MG63 (cell line): Measurements from ENCODE around the gene PALMD. TPM values are rescaled to one million over a fixed set of nuclear protein-coding genes. Genes with fewer than 3 reads are reported as not detected.

ENCODE experiments used
- DNase-seq: peaks from one replicate; pipeline ENCODE4 v3.0.0-alpha.2; 2020
- H3K27me3 ChIP-seq: fragments of 250-450 bp; sonication (Bioruptor Pico); 2 replicates; pipeline ENCODE4 v1.5.1; 2020; ENCODE audit warnings: mild to moderate bottlenecking, moderate library complexity
- H3K36me3 ChIP-seq: fragments of 250-450 bp; sonication (Bioruptor Pico); 2 replicates; pipeline ENCODE4 v1.5.1; 2020; ENCODE audit warnings: mild to moderate bottlenecking, moderate library complexity
- H3K4me3 ChIP-seq: fragments of 250-450 bp; sonication (Bioruptor Pico); 2 replicates; pipeline ENCODE4 v1.5.1; 2020; ENCODE audit warnings: mild to moderate bottlenecking, moderate library complexity
- H3K9me3 ChIP-seq: fragments of 250-450 bp; sonication (Bioruptor Pico); 2 replicates; pipeline ENCODE4 v1.5.1; 2020; ENCODE audit warnings: mild to moderate bottlenecking, moderate library complexity
- total RNA-seq: library from RNA; depleted of rRNA; stranded (reverse); fragments of >200 nt; shearing (Covaris generic); gene quantifications from 2 replicates; pipeline ENCODE4 v1.2.3, GENCODE V29; 2014; ENCODE audit warnings: low replicate concordance

Gene PALMD
- total RNA-seq, 1 experiment from 2014 or later, result 2.5 TPM

- no peak overlapping the region for H3K4me3 ChIP-seq
- H3K36me3 ChIP-seq, result no peaks in the 10 kb centered on the region
- no peaks in the 10 kb centered on the region for H3K27me3 ChIP-seq
- H3K9me3 ChIP-seq, result no peaks in the 10 kb centered on the region
- no peak for DNase-seq
Measured at GRCh38 chr1:99672038-99672437, 26.1 kb downstream of the PALMD start.

GRCh38 chr1:99672530-99673213 is 26.8 kb downstream of the PALMD start:
- DNase-seq, result peak; percentile 73
- Histone ChIP-seq H3K27me3 (no peaks in the 10 kb centered on the region), H3K4me3 (no peak overlapping the region), H3K9me3 (no peaks in the 10 kb centered on the region), H3K36me3 (no peaks in the 10 kb centered on the region)

GRCh38 chr1:99673315-99673714 is 27.4 kb downstream of the PALMD start:
- no peak for DNase-seq
- Histone ChIP-seq H3K27me3 (no peaks in the 10 kb centered on the region), H3K36me3 (no peaks in the 10 kb centered on the region), H3K9me3 (no peaks in the 10 kb centered on the region), H3K4me3 (no peak overlapping the region)

GRCh38 chr1:99674115-99675064 is 28.5 kb downstream of the PALMD start:
- Histone ChIP-seq H3K27me3 (no peaks in the 10 kb centered on the region), H3K4me3 (no peak overlapping the region), H3K9me3 (no peaks in the 10 kb centered on the region), H3K36me3 (no peaks in the 10 kb centered on the region)
- DNase-seq, result no peak

- H3K4me3 ChIP-seq, result no peak overlapping the region
- no peaks in the 10 kb centered on the region for H3K36me3 ChIP-seq
- DNase-seq, result no peak
- no peaks in the 10 kb centered on the region for H3K9me3 ChIP-seq
- H3K27me3 ChIP-seq, result no peaks in the 10 kb centered on the region
Measured at GRCh38 chr1:99675292-99675691, 29.4 kb downstream of the PALMD start.

- Histone ChIP-seq H3K9me3 (no peaks in the 10 kb centered on the region), H3K27me3 (no peaks in the 10 kb centered on the region), H3K36me3 (no peaks in the 10 kb centered on the region), H3K4me3 (no peak overlapping the region)
- no peak for DNase-seq
Measured at GRCh38 chr1:99675994-99676393, 30.1 kb downstream of the PALMD start.

GRCh38 chr1:99676876-99677275 is 31.0 kb downstream of the PALMD start:
- DNase-seq, result no peak
- Histone ChIP-seq H3K9me3 (no peaks in the 10 kb centered on the region), H3K4me3 (no peak overlapping the region), H3K36me3 (no peaks in the 10 kb centered on the region), H3K27me3 (no peaks in the 10 kb centered on the region)

- no peak overlapping the region for H3K4me3 ChIP-seq
- no peaks in the 10 kb centered on the region for H3K27me3 ChIP-seq
- H3K9me3 ChIP-seq, result no peaks in the 10 kb centered on the region
- H3K36me3 ChIP-seq, result no peaks in the 10 kb centered on the region
- no peak for DNase-seq
Measured at GRCh38 chr1:99677416-99677815, 31.5 kb downstream of the PALMD start.

GRCh38 chr1:99680270-99680669 is 34.4 kb downstream of the PALMD start:
- H3K36me3 ChIP-seq, result no peaks in the 10 kb centered on the region
- no peaks in the 10 kb centered on the region for H3K27me3 ChIP-seq
- DNase-seq, result peak; percentile 59
- no peak overlapping the region for H3K4me3 ChIP-seq
- no peaks in the 10 kb centered on the region; the same call in 1 of the 2 replicates for H3K9me3 ChIP-seq

GRCh38 chr1:99681583-99681982 is 35.7 kb downstream of the PALMD start:
- DNase-seq, result peak; percentile 61

GRCh38 chr1:99682291-99682751 is 36.4 kb downstream of the PALMD start:
- Histone ChIP-seq H3K9me3 (no peaks in the 10 kb centered on the region; the same call in 1 of the 2 replicates), H3K36me3 (no peaks in the 10 kb centered on the region; the same call in 1 of the 2 replicates), H3K4me3 (no peak overlapping the region), H3K27me3 (no peaks in the 10 kb centered on the region)
- peak; percentile 69 for DNase-seq

More at GRCh38 chr1:99681583-99681982, 35.7 kb downstream of the PALMD start:
- Histone ChIP-seq H3K36me3 (no peaks in the 10 kb centered on the region), H3K27me3 (no peaks in the 10 kb centered on the region), H3K9me3 (no peaks in the 10 kb centered on the region; the same call in 1 of the 2 replicates), H3K4me3 (no peak overlapping the region)

GRCh38 chr1:99685516-99686180 is 39.7 kb downstream of the PALMD start:
- Histone ChIP-seq H3K27me3 (no peaks in the 10 kb centered on the region), H3K9me3 (no peaks in the 10 kb centered on the region; the same call in 1 of the 2 replicates), H3K36me3 (no peaks in the 10 kb centered on the region; the same call in 1 of the 2 replicates), H3K4me3 (no peak overlapping the region)
- DNase-seq, result peak; percentile 94

GRCh38 chr1:99691175-99691574 is 45.3 kb downstream of the PALMD start:
- no peaks in the 10 kb centered on the region for H3K9me3 ChIP-seq
- H3K4me3 ChIP-seq, result no peak overlapping the region
- no peak for DNase-seq
- no peaks in the 10 kb centered on the region for H3K27me3 ChIP-seq
- H3K36me3 ChIP-seq, result no peaks in the 10 kb centered on the region; the same call in 1 of the 2 replicates

- DNase-seq, result no peak
- no peaks in the 10 kb centered on the region for H3K27me3 ChIP-seq
- H3K36me3 ChIP-seq, result no peaks in the 10 kb centered on the region
- peaks cover 3% of the 10 kb centered on the region; the same call in 1 of the 2 replicates for H3K9me3 ChIP-seq
- no peak overlapping the region for H3K4me3 ChIP-seq
Measured at GRCh38 chr1:99696616-99697015, 50.7 kb downstream of the PALMD start.

- no peak for DNase-seq
- Histone ChIP-seq H3K4me3 (no peak overlapping the region), H3K9me3 (peaks cover 3% of the 10 kb centered on the region; the same call in 1 of the 2 replicates), H3K27me3 (no peaks in the 10 kb centered on the region), H3K36me3 (no peaks in the 10 kb centered on the region)
Measured at GRCh38 chr1:99697580-99697979, 51.7 kb downstream of the PALMD start.

GRCh38 chr1:99700020-99700419 is 54.1 kb downstream of the PALMD start:
- Histone ChIP-seq H3K9me3 (peaks cover 5% of the 10 kb centered on the region; the same call in 1 of the 2 replicates), H3K27me3 (no peaks in the 10 kb centered on the region), H3K4me3 (no peak overlapping the region), H3K36me3 (no peaks in the 10 kb centered on the region)
- DNase-seq, result no peak

GRCh38 chr1:99702221-99702620 is 56.3 kb downstream of the PALMD start:
- Histone ChIP-seq H3K4me3 (no peak overlapping the region), H3K36me3 (no peaks in the 10 kb centered on the region), H3K9me3 (peaks cover 5% of the 10 kb centered on the region; the same call in 1 of the 2 replicates), H3K27me3 (no peaks in the 10 kb centered on the region)
- DNase-seq, result no peak
